Calu3 (cell line): ENCODE measurements around the gene UTY. TPM values are rescaled to one million over a fixed set of nuclear protein-coding genes. Genes with fewer than 3 reads are reported as not detected.

Experiments used
- BruUV-seq: library from RNA; stranded (reverse); fragments of 400-500 nt; replicated peaks from 2 replicates; lab custom pipeline; 2021; lab: Mats Ljungman, UMichigan
- CTCF ChIA-PET: fragments of 300-600 bp; sonication (Branson Sonifier 250); formaldehyde crosslinking; loops from one replicate; lab custom pipeline; 2022; ENCODE audit warnings: antibody characterized with exemption; lab: Charles Lee
- DNase-seq: peaks from one replicate; pipeline ENCODE4 v3.0.0; 2022
- H3K27ac Mint-ChIP-seq: one replicate; pipeline ENCODE4 v1.8.0; 2022; ENCODE audit warnings: mixed read lengths; ENCODE audit not compliant: unreplicated experiment
- H3K27me3 Mint-ChIP-seq: one replicate; pipeline ENCODE4 v1.8.0; 2022; ENCODE audit warnings: mixed read lengths; ENCODE audit not compliant: unreplicated experiment
- H3K36me3 Mint-ChIP-seq: one replicate; pipeline ENCODE4 v1.8.0; 2022; ENCODE audit warnings: mild to moderate bottlenecking, moderate library complexity, mixed read lengths; ENCODE audit not compliant: insufficient read depth, unreplicated experiment
- H3K4me1 Mint-ChIP-seq: one replicate; pipeline ENCODE4 v1.8.0; 2022; ENCODE audit warnings: mild to moderate bottlenecking, low read depth, mixed read lengths; ENCODE audit not compliant: unreplicated experiment
- H3K4me3 Mint-ChIP-seq: one replicate; pipeline ENCODE4 v1.8.0; 2022; ENCODE audit warnings: mild to moderate bottlenecking, low read depth, moderate library complexity, mixed read lengths; ENCODE audit not compliant: unreplicated experiment
- H3K9me3 Mint-ChIP-seq: one replicate; pipeline ENCODE4 v1.8.0; 2022; ENCODE audit warnings: low read depth, mixed read lengths; ENCODE audit not compliant: unreplicated experiment
- intact Hi-C: fragments of 100-400 bp; cut with micrococcal nuclease; formaldehyde crosslinking; loops from one replicate; pipeline ENCODE4 v1.10.0; 2022; ENCODE audit not compliant: unreplicated experiment
- total RNA-seq: library from RNA; stranded (reverse); gene quantifications from 2 replicates; pipeline ENCODE4 v1.2.3, GENCODE V29; 2022
- TF ChIP-seq, protein P1 (sequence below): fragments of 200-600 bp; IDR thresholded peaks from one replicate; pipeline ENCODE4 v1.8.0; 2022; ENCODE audit warnings: antibody characterized with exemption; ENCODE audit not compliant: unreplicated experiment

UTY gene
- total RNA-seq, 1 experiment from 2014 or later, result not detected

- Mint-ChIP-seq H3K4me1 (no peaks in the 10 kb centered on the region), H3K9me3 (no peaks in the 10 kb centered on the region), H3K36me3 (no peaks in the 10 kb centered on the region), H3K4me3 (no peak overlapping the region), H3K27ac (no peak overlapping the region), H3K27me3 (no peaks in the 10 kb centered on the region)
- no peak for DNase-seq
- intact Hi-C loops, result no loop called here
- BruUV-seq, result no TSS peak
- TF ChIP-seq, protein P1, sequence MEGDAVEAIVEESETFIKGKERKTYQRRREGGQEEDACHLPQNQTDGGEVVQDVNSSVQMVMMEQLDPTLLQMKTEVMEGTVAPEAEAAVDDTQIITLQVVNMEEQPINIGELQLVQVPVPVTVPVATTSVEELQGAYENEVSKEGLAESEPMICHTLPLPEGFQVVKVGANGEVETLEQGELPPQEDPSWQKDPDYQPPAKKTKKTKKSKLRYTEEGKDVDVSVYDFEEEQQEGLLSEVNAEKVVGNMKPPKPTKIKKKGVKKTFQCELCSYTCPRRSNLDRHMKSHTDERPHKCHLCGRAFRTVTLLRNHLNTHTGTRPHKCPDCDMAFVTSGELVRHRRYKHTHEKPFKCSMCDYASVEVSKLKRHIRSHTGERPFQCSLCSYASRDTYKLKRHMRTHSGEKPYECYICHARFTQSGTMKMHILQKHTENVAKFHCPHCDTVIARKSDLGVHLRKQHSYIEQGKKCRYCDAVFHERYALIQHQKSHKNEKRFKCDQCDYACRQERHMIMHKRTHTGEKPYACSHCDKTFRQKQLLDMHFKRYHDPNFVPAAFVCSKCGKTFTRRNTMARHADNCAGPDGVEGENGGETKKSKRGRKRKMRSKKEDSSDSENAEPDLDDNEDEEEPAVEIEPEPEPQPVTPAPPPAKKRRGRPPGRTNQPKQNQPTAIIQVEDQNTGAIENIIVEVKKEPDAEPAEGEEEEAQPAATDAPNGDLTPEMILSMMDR, result no peak
- CTCF ChIA-PET, result no interaction called here
Observed at GRCh38 chrY:13361656-13362636, 117.9 kb downstream of the UTY start.

DNA sequence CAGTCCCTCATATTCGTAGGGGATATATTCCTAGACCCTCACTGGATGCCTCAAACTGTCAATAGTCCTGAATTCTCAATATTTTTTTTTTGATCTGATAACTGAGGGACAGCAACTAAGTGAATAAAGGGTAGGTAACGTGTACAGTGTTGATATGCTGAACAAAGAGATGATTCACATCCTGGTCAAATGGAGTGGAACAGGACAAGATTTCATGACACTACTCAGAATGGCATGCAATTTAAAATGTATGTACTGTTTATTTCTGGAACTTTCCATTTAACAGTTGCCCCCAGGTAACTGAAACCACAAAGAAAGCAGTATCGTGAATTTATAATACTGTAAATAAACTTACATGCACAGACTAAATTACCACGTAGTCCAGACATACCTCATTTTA lies 128.4 kb downstream of the UTY start:
- no TSS peak for BruUV-seq
- Mint-ChIP-seq H3K4me3 (no peak overlapping the region), H3K27me3 (no peaks in the 10 kb centered on the region), H3K4me1 (no peaks in the 10 kb centered on the region), H3K27ac (no peak overlapping the region), H3K9me3 (no peaks in the 10 kb centered on the region), H3K36me3 (no peaks in the 10 kb centered on the region)
- no peak for DNase-seq
- intact Hi-C loops, result no loop called here
- TF ChIP-seq, protein P1, result no peak
- CTCF ChIA-PET, result no interaction called here

DNA sequence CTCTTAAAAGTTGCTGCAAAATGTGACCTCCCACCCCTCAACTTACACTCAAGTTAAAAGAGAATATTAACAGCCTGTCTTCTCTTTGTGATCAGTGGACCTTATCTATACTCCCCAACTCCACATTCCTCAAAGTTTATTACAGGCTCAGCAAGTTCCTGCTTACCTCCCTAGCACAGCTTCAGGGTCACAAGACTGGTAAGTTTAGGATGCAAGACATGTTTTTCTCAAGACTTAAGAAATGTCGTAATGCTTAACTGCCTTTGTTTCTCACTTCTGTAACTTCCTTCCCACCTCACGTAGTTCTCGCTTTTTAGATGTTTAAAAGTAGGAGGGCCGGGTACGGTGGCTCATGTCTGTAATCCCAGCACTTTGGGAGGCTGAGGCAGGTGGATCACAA lies 132.7 kb downstream of the UTY start:
- Mint-ChIP-seq H3K9me3 (no peaks in the 10 kb centered on the region), H3K27ac (no peak overlapping the region), H3K4me1 (no peaks in the 10 kb centered on the region), H3K27me3 (no peaks in the 10 kb centered on the region), H3K4me3 (no peak overlapping the region), H3K36me3 (no peaks in the 10 kb centered on the region)
- CTCF ChIA-PET, result no interaction called here
- intact Hi-C loops, result no loop called here
- no TSS peak for BruUV-seq
- TF ChIP-seq, protein P1, result no peak
- DNase-seq, result no peak

- intact Hi-C loops, result no loop called here
- Mint-ChIP-seq H3K27ac (no peak overlapping the region), H3K4me3 (no peak overlapping the region), H3K9me3 (no peaks in the 10 kb centered on the region), H3K36me3 (no peaks in the 10 kb centered on the region), H3K27me3 (no peaks in the 10 kb centered on the region), H3K4me1 (no peaks in the 10 kb centered on the region)
- BruUV-seq, result no TSS peak
- DNase-seq, result no peak
- CTCF ChIA-PET, result no interaction called here
- TF ChIP-seq, protein P1, result no peak
Observed at GRCh38 chrY:13345549-13345948, 134.3 kb downstream of the UTY start.
